Loucy (cell line): ENCODE measurements around the gene ST8SIA1.

ENCODE experiments used
- CTCF ChIP-seq: fragments of 200-600 bp; sonication (generic); conservative IDR thresholded peaks from 2 replicates; pipeline ENCODE4 v1.5.1; 2014; ENCODE audit warnings: mild to moderate bottlenecking, antibody characterized with exemption, low read length
- EZH2phosphoT487 ChIP-seq: fragments of 200-600 bp; IDR thresholded peaks from 2 replicates; pipeline ENCODE4 v1.6.1; 2018; ENCODE audit warnings: antibody characterized with exemption, mild to moderate bottlenecking, moderate library complexity, borderline replicate concordance

GRCh38 chr12:22377731-22378496, 43.4 kb upstream of the ST8SIA1 start:
- TF ChIP-seq CTCF (no peak), EZH2phosphoT487 (no peak)
